ENCODE results near the gene KCNJ9. TPM values are rescaled to one million over a fixed set of nuclear protein-coding genes. Genes with fewer than 3 reads are reported as not detected.

KCNJ9 gene
- polyA plus RNA-seq, 3 donors: not detected

- no peak for DNase-seq
- Histone ChIP-seq H3K36me3 (replicated peaks in 1 of 2; ENCODE audit: control insufficient read depth in 1 of 2, insufficient read depth in 2 of 2, low read length in 2 of 2) (no peaks in the 10 kb centered on the region), H3K79me2 (ENCODE audit: insufficient read depth, low read length) (no peaks in the 10 kb centered on the region), H3K9ac (ENCODE audit: insufficient read depth, low read length, poor library complexity, severe bottlenecking) (no peak overlapping the region), H3K9me3 (replicated peaks in 1 of 2; ENCODE audit: control insufficient read depth in 1 of 2, insufficient read depth in 1 of 2, low read length in 2 of 2) (no peaks in the 10 kb centered on the region), H3K4me3 (replicated peaks in 1 of 3; ENCODE audit: low read depth in 2 of 3, low read length in 3 of 3) (no peak overlapping the region), H3K27me3 (ENCODE audit: control insufficient read depth in 2 of 2, insufficient read depth in 2 of 2, low read length in 2 of 2) (no peaks in the 10 kb centered on the region), H4K20me1 (ENCODE audit: insufficient read depth, low read length) (no peaks in the 10 kb centered on the region), H3K4me2 (replicated peaks; ENCODE audit: extremely low read depth, low read length, poor library complexity, severe bottlenecking) (no peak overlapping the region), H2AFZ (ENCODE audit: insufficient read depth, low read depth, low read length, poor library complexity, severe bottlenecking) (no peak overlapping the region), H3K27ac (ENCODE audit: low read depth in 1 of 2, low read length in 2 of 2) (no peak overlapping the region), H3K4me1 (ENCODE audit: control insufficient read depth in 1 of 2, insufficient read depth in 2 of 2, low read length in 2 of 2) (peaks cover 24 to 27% of the 10 kb centered on the region in 2 donors)
- TF ChIP-seq CTCF (IDR thresholded peaks at IDR 0.05): no peak
- H3K9me3 Mint-ChIP-seq: no peaks in the 10 kb centered on the region
- WGBS (ENCODE audit: insufficient coverage): no CpG with 5 or more reads among the region's 6 CpGs
- no peak overlapping the region for H3K27ac Mint-ChIP-seq
- intact Hi-C loops (cut with micrococcal nuclease): no loop called here
- H3K27me3 Mint-ChIP-seq (ENCODE audit: low read depth in 3 of 3): peaks cover 8 to 17% (median 8%) of the 10 kb centered on the region in 3 donors
- peaks cover 5% of the 10 kb centered on the region for H3K4me1 Mint-ChIP-seq
- no peak overlapping the region for H3K4me3 Mint-ChIP-seq
- no peaks in the 10 kb centered on the region for H3K36me3 Mint-ChIP-seq
Measured at GRCh38 chr1:160062230-160062532, 19.2 kb upstream of the KCNJ9 start.

- peaks cover 24 to 27% of the 10 kb centered on the region in 2 donors for H3K4me1 ChIP-seq (ENCODE audit: control insufficient read depth in 1 of 2, insufficient read depth in 2 of 2, low read length in 2 of 2)
- H4K20me1 ChIP-seq (ENCODE audit: insufficient read depth, low read length): no peaks in the 10 kb centered on the region
- Mint-ChIP-seq H3K9me3 (no peaks in the 10 kb centered on the region), H3K4me1 (peaks cover 5% of the 10 kb centered on the region), H3K27me3 (ENCODE audit: low read depth in 3 of 3) (peaks cover 9 to 24% (median 11%) of the 10 kb centered on the region in 3 donors), H3K27ac (peak overlapping the region in 4 of 7 donors; percentile 46 to 70 (median 60)), H3K36me3 (no peaks in the 10 kb centered on the region), H3K4me3 (peak overlapping the region in 1 of 2 donors; percentile 66)
- no peaks in the 10 kb centered on the region for H3K27me3 ChIP-seq (ENCODE audit: control insufficient read depth in 2 of 2, insufficient read depth in 2 of 2, low read length in 2 of 2)
- no peak overlapping the region for H3K9ac ChIP-seq (ENCODE audit: insufficient read depth, low read length, poor library complexity, severe bottlenecking)
- H3K4me2 ChIP-seq (replicated peaks; ENCODE audit: extremely low read depth, low read length, poor library complexity, severe bottlenecking): peak overlapping the region; percentile 17
- TF ChIP-seq CTCF (IDR thresholded peaks at IDR 0.05): no peak
- peak overlapping the region; percentile 63 for H2AFZ ChIP-seq (ENCODE audit: insufficient read depth, low read depth, low read length, poor library complexity, severe bottlenecking)
- no peaks in the 10 kb centered on the region for H3K79me2 ChIP-seq (ENCODE audit: insufficient read depth, low read length)
- peak overlapping the region in 1 of 2 donors; percentile 11 for H3K27ac ChIP-seq (ENCODE audit: low read depth in 1 of 2, low read length in 2 of 2)
- no peaks in the 10 kb centered on the region for H3K36me3 ChIP-seq (replicated peaks in 1 of 2; ENCODE audit: control insufficient read depth in 1 of 2, insufficient read depth in 2 of 2, low read length in 2 of 2)
- peak; percentile 22 to 54 (median 34) for DNase-seq
- intact Hi-C loops (cut with micrococcal nuclease): no loop called here
- WGBS (ENCODE audit: insufficient coverage): 48% methylated on average over 3 of the region's 5 CpGs
- H3K9me3 ChIP-seq (replicated peaks in 1 of 2; ENCODE audit: control insufficient read depth in 1 of 2, insufficient read depth in 1 of 2, low read length in 2 of 2): no peaks in the 10 kb centered on the region
- peak overlapping the region in 1 of 3 experiments; percentile 37 for H3K4me3 ChIP-seq (replicated peaks in 1 of 3; ENCODE audit: low read depth in 2 of 3, low read length in 3 of 3)
Measured at GRCh38 chr1:160063176-160063575, 18.2 kb upstream of the KCNJ9 start.

Data from CD14-positive monocyte (primary cell).